Muscle layer of duodenum (tissue), 2 donors: ENCODE measurements around the gene AREL1.

Experiments used
- H3K27ac ChIP-seq: one replicate; pipeline ENCODE4 v1.7.0; 2013; ENCODE audit warnings: mild to moderate bottlenecking, low read length
- H3K27me3 ChIP-seq: one replicate; pipeline ENCODE4 v1.7.0; 2013; ENCODE audit warnings: low read depth, mild to moderate bottlenecking, control low read depth, low read length
- H3K36me3 ChIP-seq, 2 donors: one replicate each; pipeline ENCODE4 v1.7.0; 2013; ENCODE audit warnings: low read length in 2 of 2, control low read depth in 1 of 2, mild to moderate bottlenecking in 1 of 2; ENCODE audit not compliant: insufficient read depth in 2 of 2, control insufficient read depth in 1 of 2
- H3K4me1 ChIP-seq, 2 donors: one replicate each; pipeline ENCODE4 v1.7.0; 2013; ENCODE audit warnings: low read length in 2 of 2, mild to moderate bottlenecking in 2 of 2, control low read depth in 1 of 2, moderate library complexity in 1 of 2; ENCODE audit not compliant: insufficient read depth in 2 of 2, control insufficient read depth in 1 of 2
- H3K4me3 ChIP-seq, 2 donors: one replicate each; pipeline ENCODE4 v1.7.0; 2013; ENCODE audit warnings: low read length in 2 of 2, low read depth in 1 of 2, mild to moderate bottlenecking in 1 of 2
- H3K9me3 ChIP-seq, 2 donors: one replicate each; pipeline ENCODE4 v1.7.0; 2013; ENCODE audit warnings: low read length in 2 of 2, control low read depth in 1 of 2, mild to moderate bottlenecking in 1 of 2; ENCODE audit not compliant: control insufficient read depth in 1 of 2
- donor health status: healthy.

Gene AREL1

GRCh38 chr14:74615735-74616134, 97.1 kb downstream of the AREL1 start:
- H3K4me3 ChIP-seq: no peak overlapping the region
- H3K27ac ChIP-seq: no peak overlapping the region
- H3K36me3 ChIP-seq: no peaks in the 10 kb centered on the region
- H3K9me3 ChIP-seq: no peaks in the 10 kb centered on the region
- H3K4me1 ChIP-seq: peaks cover 7 to 28% of the 10 kb centered on the region in 2 donors
- no peaks in the 10 kb centered on the region for H3K27me3 ChIP-seq

- Histone ChIP-seq H3K36me3 (no peaks in the 10 kb centered on the region), H3K4me3 (no peak overlapping the region), H3K27ac (no peak overlapping the region), H3K27me3 (no peaks in the 10 kb centered on the region), H3K4me1 (peaks cover under 1 to 23% of the 10 kb centered on the region in 2 donors), H3K9me3 (no peaks in the 10 kb centered on the region)
Measured at GRCh38 chr14:74614508-74615495, 98.1 kb downstream of the AREL1 start.

GRCh38 chr14:74613211-74613914, 99.5 kb downstream of the AREL1 start:
- Histone ChIP-seq H3K4me1 (peaks cover 0 to 12% of the 10 kb centered on the region in 2 donors), H3K27ac (no peak overlapping the region), H3K4me3 (no peak overlapping the region), H3K36me3 (no peaks in the 10 kb centered on the region), H3K27me3 (no peaks in the 10 kb centered on the region), H3K9me3 (no peaks in the 10 kb centered on the region)

- no peaks in the 10 kb centered on the region for H3K9me3 ChIP-seq
- no peaks in the 10 kb centered on the region for H3K27me3 ChIP-seq
- H3K36me3 ChIP-seq: no peaks in the 10 kb centered on the region
- H3K4me3 ChIP-seq: peak overlapping the region; percentile 42 to 78
- no peak overlapping the region for H3K27ac ChIP-seq
- H3K4me1 ChIP-seq: peaks cover 0 to 12% of the 10 kb centered on the region in 2 donors
Measured at GRCh38 chr14:74612350-74613021, 100.4 kb downstream of the AREL1 start.

- no peaks in the 10 kb centered on the region for H3K9me3 ChIP-seq
- no peaks in the 10 kb centered on the region for H3K27me3 ChIP-seq
- H3K4me1 ChIP-seq: peaks cover 0 to 12% of the 10 kb centered on the region in 2 donors
- no peaks in the 10 kb centered on the region for H3K36me3 ChIP-seq
- peak within 1 kb of the TSS; percentile 42 to 78 for H3K4me3 ChIP-seq
- H3K27ac ChIP-seq: no peak within 1 kb of the TSS
Measured at GRCh38 chr14:74611650-74612349, 101.1 kb downstream of the AREL1 start, which contains the start of gene LTBP2. Gene LTBP2 (minus strand): TSS chr14:74612237. CDS start chr14:74611944, 293 bp downstream.
